Measurements from ENCODE around the gene VSX1. TPM values are rescaled to one million over a fixed set of nuclear protein-coding genes. Genes with fewer than 3 reads are reported as not detected.

Gene VSX1
- total RNA-seq, 2 donors from 2014 or later, result not detected

GRCh38 chr20:25052255-25053194 lies 29.4 kb downstream of the VSX1 start:
- H3K27me3 ChIP-seq, result no peaks in the 10 kb centered on the region

GRCh38 chr20:25051386-25052155 lies 30.4 kb downstream of the VSX1 start:
- no peaks in the 10 kb centered on the region for H3K9me3 ChIP-seq
- DNase-seq (ENCODE audit: low spot score), result no peak
- H3K4me3 ChIP-seq, result no peak overlapping the region
- H3K36me3 ChIP-seq, result peaks cover 16% of the 10 kb centered on the region
- H3K27ac ChIP-seq, result peak overlapping the region; percentile 96 to 98
- H3K4me1 ChIP-seq, result peaks cover 0 to 100% of the 10 kb centered on the region in 2 donors
- TF ChIP-seq, protein P1, sequence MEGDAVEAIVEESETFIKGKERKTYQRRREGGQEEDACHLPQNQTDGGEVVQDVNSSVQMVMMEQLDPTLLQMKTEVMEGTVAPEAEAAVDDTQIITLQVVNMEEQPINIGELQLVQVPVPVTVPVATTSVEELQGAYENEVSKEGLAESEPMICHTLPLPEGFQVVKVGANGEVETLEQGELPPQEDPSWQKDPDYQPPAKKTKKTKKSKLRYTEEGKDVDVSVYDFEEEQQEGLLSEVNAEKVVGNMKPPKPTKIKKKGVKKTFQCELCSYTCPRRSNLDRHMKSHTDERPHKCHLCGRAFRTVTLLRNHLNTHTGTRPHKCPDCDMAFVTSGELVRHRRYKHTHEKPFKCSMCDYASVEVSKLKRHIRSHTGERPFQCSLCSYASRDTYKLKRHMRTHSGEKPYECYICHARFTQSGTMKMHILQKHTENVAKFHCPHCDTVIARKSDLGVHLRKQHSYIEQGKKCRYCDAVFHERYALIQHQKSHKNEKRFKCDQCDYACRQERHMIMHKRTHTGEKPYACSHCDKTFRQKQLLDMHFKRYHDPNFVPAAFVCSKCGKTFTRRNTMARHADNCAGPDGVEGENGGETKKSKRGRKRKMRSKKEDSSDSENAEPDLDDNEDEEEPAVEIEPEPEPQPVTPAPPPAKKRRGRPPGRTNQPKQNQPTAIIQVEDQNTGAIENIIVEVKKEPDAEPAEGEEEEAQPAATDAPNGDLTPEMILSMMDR (IDR thresholded peaks at IDR 0.05), result no peak
- H3K27me3 ChIP-seq, result no peaks in the 10 kb centered on the region

More at GRCh38 chr20:25052255-25053194, 29.4 kb downstream of the VSX1 start:
- H3K4me1 ChIP-seq, result peaks cover 0 to 98% of the 10 kb centered on the region in 2 donors
- H3K9me3 ChIP-seq, result no peaks in the 10 kb centered on the region
- H3K36me3 ChIP-seq, result peaks cover 7% of the 10 kb centered on the region
- H3K27ac ChIP-seq, result peak overlapping the region; percentile 96 to 98
- DNase-seq (ENCODE audit: low spot score), result no peak
- TF ChIP-seq, protein P1 (IDR thresholded peaks at IDR 0.05), result no peak
- H3K4me3 ChIP-seq, result peak overlapping the region in 1 of 2 donors; percentile 18

- Histone ChIP-seq H3K36me3 (peaks cover 25% of the 10 kb centered on the region), H3K27ac (peak overlapping the region; percentile 96 to 98), H3K9me3 (no peaks in the 10 kb centered on the region), H3K4me1 (peaks cover 0 to 99% of the 10 kb centered on the region in 2 donors), H3K27me3 (no peaks in the 10 kb centered on the region), H3K4me3 (no peak overlapping the region)
- TF ChIP-seq, protein P1 (IDR thresholded peaks at IDR 0.05), result no peak
- DNase-seq (ENCODE audit: low spot score), result no peak
These were observed 31.2 kb downstream of the VSX1 start for GRCh38 chr20:25050501-25051350.

DNA sequence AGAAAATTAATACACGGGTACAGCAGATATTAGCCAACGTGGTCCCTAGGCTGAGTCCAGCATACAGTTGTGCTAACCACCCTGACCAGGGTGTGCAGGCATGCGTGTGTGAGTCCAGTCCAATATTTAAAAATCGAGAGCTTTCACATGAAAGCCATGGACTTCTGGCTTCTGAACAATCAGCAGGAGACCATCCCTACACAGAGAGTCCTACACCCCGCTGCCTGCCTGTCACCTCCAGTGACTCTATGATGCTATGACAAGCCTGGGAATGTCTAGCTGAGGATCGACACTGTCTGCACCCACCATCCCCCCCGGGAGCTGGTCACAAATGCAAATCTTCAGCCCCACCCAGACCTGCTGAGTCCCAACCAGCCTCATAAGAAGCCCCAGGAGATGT lies 31.9 kb downstream of the VSX1 start:
- peak overlapping the region; percentile 96 to 98 for H3K27ac ChIP-seq
- H3K36me3 ChIP-seq, result peaks cover 25% of the 10 kb centered on the region
- TF ChIP-seq, protein P1 (IDR thresholded peaks at IDR 0.05), result no peak
- H3K27me3 ChIP-seq, result no peaks in the 10 kb centered on the region
- H3K9me3 ChIP-seq, result no peaks in the 10 kb centered on the region
- H3K4me1 ChIP-seq, result peaks cover 0 to 99% of the 10 kb centered on the region in 2 donors
- H3K4me3 ChIP-seq, result no peak overlapping the region
- no peak for DNase-seq (ENCODE audit: low spot score)

All from right atrium auricular region (tissue), 2 donors.